ENCODE measurements around the gene ELF2.
"Not testable (repeated sequence)": the region's sequence is repeated elsewhere in the genome, so short reads cannot be mapped to it uniquely, and the experiment has no call there.

Gene ELF2

DNA sequence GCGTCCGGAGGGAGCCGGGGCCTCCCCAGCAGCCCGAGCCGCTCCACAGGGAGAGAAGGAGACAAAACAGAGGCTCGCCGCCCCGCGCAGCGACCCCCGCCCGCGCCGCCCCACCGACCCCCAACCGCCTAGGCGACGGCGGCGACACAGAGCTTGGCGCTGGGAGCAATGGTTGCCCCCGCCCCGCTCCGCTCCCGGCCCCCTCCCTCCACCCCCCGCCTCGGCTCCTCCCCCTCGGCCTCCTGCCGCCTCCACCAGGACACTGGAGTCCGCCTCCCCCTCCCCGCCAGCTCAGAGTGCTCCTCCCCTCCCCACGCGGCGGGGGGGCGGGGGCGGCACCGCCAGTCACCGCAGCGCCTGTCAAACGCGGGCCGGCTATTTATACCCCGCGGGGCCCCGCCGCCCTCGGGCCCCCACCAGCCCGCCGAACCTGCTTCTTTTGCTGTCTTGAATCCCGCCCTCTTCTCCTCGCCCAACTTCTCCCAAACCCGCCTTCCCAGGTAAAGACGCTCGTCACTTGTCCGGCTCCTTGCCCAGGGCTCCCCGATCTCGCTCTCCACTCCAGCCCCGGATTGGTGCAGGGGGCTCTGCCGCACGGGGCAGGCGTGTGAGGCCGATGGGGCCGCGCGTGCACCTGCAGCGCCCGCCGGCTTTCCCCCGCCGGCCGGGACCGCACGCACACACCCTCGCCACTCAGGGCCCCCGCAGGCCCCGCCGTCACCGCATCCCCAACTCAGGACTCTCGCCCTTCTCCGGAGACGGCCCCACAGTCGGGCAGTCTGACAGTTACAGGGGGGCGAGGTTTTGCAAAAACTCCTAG lies at the start of gene ELF2:
TSS of gene ELF2 (minus strand) at position 170 of the 820 bp plus-strand sequence. CDS start 39,517 bp downstream, outside the sequence.
- peak; percentile 48 for DNase-seq (ENCODE audit: low read depth)

DNA sequence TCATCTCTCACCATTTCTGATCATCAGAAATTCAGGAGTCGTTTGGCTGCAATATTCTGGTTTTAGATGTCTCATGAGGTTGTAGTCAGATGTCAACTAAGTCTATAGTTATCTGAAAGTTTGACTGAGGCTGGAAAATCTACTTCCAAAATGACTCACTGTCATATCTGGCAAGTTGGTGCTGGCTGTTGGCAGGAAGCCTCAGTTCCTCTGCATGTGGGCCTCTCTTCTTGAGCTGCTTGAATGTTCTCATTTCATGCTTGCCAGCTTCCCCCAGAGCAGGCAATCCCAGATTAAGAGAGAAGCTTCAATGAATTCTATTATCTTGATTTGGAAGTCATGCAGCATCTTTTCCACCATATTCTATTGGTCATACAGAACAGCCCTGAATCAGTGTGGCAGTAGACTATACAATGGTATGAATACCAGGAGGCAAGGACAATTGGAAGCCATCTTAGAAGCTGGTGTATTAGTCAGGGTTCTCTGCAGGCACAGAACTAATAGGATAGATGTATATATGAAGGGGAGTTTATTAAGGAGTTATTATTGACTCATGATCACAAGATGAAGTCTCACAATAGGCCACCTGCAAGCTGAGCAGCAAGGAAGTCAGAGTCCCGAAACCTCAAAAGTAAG lies 46.8 kb upstream of the ELF2 start:
- DNase-seq (ENCODE audit: low read depth) = no peak

DNA sequence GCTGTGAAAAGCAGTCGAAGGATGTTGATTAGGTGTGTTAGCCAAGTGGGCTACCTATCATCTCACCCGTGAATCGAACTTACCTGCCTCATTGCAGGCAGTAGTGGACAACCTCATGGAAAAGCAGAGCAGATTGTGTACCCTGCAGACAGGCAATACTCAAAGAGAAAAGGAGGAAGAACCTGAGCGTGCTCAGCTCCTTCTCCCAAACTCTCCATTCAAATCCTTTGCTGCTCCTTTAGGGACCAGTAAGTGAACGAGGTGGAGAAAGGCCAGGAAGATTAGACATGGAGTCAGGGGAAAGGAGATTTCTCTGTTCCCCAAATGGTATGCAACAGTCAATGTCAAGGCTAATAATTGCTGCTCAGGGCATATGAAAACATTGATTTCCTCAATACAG lies 45.2 kb upstream of the ELF2 start:
- no peak for DNase-seq (ENCODE audit: low read depth)

DNA sequence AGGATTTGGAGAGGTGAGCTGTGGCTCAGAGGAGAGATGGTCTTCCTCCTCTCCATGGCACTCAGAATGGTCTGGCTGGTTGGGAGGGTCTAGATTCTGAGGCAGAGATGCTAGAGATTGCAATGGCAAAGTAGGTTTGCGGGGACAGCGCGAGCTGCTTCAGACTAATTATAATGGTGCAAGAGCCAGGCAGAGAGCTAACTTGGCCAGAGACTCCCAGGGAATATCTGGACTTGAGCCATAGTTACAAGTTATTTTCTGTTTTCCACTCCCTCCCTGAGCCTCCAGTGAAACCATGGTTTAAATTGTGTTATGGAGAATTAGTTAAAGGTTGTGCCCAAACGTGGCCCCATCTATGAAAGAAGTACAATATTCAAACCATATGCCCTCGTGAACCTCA lies 44.7 kb upstream of the ELF2 start:
- no peak for DNase-seq (ENCODE audit: low read depth)

DNA sequence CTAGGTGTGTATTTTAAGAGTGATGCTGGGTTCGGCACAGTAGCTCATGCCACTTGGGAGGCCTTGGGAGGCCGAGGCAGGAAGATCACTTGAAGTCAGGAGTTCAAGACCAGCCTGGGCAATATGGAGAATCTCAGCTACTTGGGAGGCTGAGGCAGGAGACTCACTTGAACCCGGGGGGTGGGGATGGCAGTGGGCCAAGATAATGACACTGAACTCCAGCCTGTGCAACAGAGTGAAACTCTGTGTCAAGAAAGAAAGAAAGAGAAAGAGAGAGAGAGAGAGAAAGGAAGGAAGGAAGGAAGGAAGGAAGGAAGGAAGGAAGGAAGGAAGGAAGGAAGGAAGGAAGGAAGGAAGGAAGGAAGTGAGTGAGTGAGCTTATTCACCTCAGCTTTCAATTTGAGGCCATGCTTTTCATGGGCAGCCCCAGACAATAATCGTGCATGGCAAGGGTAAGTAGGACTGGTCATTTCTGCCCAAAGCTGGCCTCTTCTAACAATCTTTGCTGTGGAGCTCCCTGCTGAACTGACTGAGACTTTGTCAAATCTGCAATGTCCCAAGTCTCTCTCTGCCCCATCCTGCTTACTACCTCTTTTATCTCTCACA lies 42.5 kb upstream of the ELF2 start:
- no peak for DNase-seq (ENCODE audit: low read depth)

DNA sequence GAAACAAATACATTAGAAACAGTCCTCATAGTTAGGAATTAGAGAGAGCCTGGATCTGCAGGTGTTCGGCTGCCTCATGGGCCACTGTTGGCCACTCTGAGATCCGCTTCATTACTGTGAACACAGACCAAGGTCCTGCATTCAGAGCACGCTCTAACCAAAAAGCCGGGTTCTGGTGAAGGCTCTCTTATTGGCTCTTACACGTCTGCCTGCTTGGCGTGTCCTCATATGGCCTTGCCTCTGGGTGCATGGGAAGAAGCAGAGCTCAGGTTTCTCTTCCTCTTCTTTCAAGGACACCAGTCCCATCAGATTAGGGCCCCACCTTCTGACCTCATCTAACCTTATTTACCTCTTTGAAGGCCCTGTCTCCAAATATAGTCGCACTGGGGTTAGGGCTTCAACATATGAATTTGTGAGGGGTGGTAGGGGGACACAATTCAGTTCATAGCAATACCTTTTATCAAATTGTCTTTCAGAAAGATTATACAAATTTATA lies 37.1 kb upstream of the ELF2 start:
- DNase-seq (ENCODE audit: low read depth) = no peak

DNA sequence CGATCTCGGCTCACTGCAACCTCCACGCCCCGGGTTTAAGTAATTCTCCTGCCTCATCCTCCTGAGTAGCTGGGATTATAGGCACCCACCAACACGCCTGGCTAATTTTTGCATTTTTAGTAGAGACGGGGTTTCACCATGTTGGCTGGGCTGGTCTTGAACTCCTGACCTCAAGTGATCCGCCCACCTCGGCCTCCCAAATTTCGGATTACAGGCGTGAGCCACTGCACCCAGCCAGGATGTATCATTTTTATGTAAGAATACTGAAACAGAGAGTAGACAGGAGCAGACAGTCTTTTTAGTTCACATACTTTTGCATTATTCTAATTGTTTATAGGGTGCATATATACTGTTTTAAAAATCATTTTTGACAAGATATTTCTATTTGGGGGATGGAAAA lies 36.6 kb upstream of the ELF2 start:
- DNase-seq (ENCODE audit: low read depth) = not testable (repeated sequence)

DNA sequence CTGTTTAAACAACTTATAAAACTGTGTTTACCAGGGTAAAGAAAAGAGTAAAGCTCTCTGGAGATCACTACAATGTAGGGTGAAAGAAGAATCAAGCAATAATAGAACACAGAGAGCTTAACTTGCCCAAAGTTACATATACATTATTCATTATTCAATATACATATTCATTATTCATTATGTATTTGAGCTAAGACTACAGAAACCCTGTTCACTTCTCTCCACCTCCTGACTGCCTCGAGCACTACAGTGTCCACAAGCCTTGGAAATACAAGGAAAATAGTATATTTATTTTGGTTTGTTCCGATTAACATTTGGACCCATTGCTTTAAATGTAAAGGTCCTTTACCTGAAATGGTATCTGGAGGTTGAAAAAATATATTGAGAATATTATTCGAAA lies 35.9 kb upstream of the ELF2 start:
- no peak for DNase-seq (ENCODE audit: low read depth)

DNA sequence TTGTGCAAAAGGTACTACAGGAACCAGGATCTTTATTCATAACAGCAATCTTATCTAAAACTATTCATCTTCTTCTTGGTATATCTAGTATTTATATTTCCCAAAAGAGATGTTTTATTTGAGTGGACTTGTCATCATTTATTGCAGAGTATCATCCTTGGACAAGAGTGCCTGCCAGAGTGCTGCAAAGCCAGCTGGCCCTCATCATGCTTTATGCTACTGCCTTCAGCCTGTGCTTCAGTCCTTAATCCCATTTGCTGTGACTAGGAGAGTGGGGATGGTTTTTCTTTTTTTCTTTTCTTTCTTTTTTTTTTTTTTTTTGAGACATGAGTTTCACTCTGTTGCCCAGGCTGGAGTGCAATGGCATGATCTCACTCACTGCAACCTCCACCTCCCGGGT lies 33.5 kb upstream of the ELF2 start:
- no peak for DNase-seq (ENCODE audit: low read depth)

DNA sequence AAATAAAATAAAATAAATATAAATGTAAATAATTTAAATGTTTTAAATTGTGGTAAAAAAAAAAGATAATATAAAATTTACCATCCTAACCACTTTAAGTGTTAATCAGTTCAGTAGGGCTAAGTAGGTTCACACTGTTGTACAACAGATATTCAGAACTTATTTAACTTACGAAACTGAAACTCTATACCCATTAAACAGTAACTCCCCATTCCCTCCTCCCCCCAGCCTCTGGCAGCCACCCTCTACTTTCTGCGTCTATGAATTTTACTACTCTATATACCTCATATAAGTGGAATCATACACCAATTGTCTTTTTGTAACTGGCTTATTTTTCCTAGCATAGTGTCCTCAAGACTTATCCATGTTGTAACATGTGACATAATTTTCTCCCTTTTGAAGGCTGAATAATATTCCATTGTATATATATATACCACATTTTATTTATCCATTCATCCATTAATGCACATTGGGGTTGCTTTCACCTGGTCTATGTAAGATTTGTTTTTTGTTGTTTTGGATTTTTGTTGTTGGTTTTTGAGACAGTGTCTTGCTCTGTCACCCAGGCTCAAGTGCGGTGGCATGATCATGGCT lies 32.5 kb upstream of the ELF2 start:
- DNase-seq (ENCODE audit: low read depth) = no peak

DNA sequence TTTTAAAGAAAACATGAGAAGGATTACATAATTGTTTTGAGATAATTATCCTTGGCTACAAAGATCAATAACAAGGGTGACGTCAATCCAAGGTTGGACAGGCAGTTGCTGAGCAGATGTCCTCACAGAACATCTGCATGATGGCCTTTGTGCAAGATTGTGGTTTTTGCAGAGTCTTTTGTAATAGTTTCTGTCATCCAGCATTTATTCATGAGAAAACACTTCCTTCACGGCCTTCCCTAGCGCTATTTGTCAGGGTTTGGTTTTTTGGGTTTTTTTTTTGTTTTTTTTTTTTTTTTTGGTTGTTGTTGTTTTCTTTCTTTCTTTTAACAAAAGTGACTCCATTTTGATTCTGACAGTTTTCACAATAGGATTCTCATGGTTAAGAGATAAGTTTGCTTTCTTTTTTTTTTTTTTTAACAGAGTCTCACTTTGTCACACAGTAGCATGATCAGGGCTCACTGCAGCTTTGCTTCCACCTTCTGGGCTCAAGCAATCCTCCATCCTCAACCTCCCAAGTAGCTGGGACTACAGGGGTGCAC lies 31.5 kb upstream of the ELF2 start:
- DNase-seq (ENCODE audit: low read depth) = no peak

DNA sequence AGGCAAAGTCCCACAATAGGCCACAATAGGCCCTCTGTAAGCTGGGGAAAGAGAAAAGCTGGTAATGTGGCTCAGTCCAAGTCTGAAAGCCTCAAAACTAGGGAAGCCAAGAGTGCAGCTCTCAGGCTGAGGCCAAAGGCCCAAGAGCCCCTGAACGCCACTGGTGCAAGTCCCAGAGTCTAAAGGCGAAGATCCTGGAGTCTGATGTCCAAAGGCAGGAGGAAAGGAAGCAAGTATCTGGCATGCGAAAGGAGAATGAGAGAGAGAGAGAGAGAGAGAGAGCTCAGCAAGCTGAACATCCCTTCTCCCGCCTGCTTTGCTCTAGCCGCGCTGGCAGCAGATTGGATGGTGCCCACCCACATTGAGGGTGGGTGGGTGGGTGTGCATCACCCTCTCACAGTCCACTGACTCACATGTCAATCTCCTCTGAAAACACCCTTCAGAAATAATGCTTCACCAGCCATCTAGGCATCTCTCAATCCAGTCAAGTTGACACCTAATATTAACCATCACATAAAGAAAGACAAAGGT lies 30.9 kb upstream of the ELF2 start:
- no peak for DNase-seq (ENCODE audit: low read depth)

DNA sequence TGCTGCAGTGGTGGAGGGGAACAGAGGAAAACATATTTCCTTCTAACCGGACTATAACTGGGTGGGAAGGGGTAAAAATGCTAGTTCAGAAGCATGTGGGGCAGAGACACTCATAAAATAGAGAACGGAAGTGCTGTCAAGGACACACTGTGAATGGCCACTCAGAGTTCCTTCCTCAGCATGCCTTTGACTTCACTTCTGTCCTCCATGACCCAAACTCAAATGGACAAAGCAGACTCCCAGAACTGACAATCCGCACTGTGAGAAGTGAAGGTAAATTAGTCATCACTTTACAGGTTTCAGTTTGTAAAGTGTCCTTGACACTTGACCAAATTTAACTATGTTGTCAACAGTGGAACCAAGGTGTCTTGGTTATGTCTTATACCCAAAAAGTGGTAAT lies 30.2 kb upstream of the ELF2 start:
- DNase-seq (ENCODE audit: low read depth) = no peak

DNA sequence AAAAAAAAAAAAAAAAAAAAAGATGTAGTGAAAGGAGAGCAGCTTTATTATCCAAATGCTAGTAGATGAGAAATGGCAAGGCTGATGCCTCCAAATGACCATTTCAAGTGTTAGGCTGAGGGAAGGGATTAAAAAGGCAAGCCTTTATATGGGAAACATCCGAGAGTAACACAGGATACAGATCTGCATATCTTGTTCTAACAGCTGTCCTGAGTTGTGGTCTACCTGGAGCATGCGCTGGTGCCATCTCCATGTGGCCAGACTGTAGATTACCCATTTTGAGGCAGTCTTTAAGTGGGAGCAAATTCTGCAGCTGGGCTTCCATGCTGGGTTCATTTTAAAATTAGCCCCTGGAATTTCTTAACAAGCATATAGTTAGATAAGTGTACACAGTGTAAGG lies 26.0 kb upstream of the ELF2 start:
- DNase-seq (ENCODE audit: low read depth) = no peak

DNA sequence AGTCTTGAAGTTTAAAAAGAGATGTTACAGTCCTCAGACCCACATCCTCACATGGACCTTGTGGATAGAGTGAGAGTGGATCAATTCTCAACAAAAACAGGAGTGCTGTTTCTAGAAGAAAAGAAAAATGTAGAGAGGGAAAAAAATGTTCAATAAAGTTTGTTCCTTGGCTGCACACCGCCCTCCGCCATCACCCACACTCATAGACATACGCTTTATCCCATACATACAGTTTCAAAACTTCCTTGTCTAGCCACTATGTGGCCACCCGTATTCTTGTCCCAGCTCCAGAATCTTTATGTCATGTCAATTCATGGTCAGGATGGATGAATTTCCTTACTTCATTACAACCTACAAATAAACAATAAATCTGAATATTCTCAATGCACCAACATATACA lies 23.5 kb upstream of the ELF2 start:
- DNase-seq (ENCODE audit: low read depth) = no peak

DNA sequence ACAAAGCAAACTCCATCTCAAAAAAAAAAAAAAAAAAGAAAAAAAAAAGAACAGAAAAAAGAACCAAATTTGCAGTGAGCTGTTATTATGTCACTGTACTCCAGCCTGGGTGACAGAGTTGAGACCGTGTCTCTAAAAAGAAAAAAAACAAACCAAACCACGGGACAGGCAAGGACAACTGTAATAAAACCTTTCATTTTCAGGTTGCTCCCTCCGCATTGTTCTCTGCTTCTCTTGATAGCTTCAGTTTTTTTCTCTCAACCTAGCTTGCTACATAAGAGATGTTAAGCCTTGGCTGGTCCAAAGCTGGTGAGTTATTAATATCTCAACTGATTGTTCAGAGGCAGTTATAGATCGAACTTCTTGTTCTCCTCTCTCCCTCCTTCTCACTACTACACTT lies 23.1 kb upstream of the ELF2 start:
- DNase-seq (ENCODE audit: low read depth) = no peak

DNA sequence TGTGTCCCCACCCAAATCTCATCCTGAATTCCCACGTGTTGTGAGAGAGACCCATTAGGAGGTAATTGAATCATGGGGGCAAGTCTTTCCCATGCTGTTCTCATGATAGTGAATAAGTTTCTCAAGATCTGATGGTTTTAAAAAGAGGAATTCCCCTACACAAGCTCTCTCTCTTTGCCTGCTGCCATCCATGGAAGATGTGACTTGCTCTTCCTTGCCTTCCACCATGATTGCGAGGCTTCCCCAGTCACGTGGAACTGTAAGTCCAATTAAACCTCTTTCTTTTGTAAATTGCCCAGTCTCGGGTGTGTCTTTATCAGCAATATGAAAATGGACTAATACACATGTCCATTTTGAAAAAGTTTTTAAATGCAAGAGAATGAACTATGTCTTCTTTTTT lies 20.2 kb upstream of the ELF2 start:
- DNase-seq (ENCODE audit: low read depth) = not testable (repeated sequence)

DNA sequence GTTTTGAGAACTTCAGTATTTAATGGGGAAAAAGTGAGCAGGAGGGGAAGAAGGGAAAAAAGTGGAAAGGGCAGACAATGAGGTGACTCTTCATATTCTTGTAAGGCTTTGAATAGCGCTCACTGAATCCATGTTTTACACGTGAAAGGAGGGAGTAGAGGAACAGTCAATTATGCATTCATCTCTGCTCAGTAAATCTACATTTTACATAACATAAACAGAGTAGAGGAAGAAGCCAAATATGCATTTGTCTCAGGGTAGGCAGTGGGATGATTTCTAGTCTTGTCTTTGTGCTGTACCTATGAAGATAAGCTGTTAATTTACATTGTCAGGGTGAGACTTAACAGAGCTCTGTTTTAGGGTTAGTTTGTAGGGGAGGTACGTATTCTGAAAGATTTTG lies 19.4 kb upstream of the ELF2 start:
- no peak for DNase-seq (ENCODE audit: low read depth)

DNA sequence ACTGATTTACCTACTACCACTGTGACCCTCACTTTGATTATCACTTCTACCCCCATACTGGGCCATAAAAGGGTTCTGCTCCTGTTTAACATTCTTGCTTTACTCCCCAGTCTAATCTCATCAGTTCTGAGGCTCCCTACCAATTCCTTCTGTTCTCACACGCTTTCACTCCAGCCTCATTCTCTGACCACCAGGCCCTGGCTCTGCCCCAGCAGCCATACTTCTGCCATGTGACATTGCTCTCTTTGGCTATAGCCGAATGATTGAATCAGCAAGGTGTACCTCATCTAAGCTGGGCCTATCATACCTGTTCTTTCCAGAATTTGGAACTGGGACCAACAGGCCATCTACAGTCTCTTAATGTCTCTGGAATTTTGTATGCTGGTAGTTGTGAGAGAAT lies 14.4 kb upstream of the ELF2 start:
- DNase-seq (ENCODE audit: low read depth) = no peak

DNA sequence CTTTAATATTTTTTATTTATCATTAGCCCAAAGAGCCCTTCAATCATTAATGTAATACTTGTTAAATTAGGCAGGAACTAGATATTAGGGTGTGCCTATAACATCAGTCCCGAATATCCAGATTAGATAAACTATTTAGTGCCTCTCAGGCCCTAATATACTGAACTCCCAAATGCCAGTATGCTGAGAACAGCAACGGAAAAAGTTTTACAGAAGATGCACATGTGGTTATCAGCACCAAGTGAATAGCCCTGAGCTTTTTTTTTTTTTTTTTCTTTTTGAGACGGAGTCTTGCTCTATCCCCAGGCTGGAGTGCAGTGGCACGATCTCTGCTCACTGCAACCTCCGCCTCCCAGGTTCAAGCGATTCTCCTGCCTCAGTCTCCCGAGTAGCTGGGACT lies 13.0 kb upstream of the ELF2 start:
- no peak for DNase-seq (ENCODE audit: low read depth)

DNA sequence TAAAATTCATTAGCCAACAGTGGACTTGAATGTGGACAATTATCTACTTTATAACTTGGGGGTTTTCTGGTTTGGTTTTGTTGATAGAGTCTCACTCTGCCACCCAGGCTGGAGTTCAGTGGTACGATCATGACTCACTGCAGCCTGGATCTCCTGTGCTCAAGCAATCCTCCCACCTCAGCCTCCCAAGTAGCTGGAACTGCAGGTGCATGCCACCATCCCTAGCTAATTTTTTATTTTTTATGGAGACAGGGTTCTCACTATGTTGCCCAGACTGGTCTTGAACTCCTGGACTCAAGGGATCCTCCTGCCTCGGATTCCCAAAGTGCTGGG lies 12.4 kb upstream of the ELF2 start:
- DNase-seq (ENCODE audit: low read depth) = no peak

DNA sequence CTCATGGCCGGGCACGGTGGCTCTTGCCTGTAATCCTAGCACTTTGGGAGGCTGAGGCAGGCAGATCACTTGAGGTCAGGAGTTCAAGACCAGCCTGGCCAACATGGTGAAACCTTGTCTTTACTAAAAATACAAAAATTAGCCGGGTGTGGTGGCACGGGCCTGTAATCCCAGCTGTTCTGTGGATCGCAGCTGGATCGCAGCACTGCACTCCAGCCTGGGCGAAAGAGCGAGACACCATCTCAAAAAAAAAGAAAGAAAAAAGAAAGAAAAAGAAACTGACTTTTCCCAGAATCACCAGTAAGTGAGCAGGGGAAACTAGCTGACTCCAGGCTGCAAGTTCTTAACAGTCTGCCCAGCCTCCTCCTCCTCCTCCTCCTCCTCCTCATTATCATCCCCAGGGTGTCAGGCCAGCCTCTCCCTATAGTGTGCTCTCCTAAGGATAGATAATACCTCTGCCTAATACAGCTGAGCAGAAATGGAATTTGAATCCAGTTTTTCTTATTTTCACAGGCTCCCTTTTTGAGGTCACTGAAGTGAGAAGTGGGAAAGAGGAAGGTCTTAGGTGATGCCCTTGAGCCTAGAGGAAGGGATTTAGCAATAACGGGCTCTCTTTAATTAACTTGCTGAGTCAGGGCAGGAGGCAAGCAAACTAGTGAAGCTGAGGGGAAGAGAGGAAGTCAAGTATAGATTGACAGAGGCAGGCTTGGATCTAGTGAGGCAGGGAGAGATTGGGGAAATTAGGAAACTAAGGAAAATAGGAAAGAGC lies 11.8 kb upstream of the ELF2 start:
- DNase-seq (ENCODE audit: low read depth) = no peak

All from HS-27A (cell line).